GM12892 (cell line): ENCODE results near the gene MCOLN1.

Experiments used
- POLR2A ChIP-seq: IDR thresholded peaks from 2 replicates; pipeline ENCODE4 v1.6.1; 2011; ENCODE audit warnings: low read depth, low read length, control low read depth
- POLR2AphosphoS5 ChIP-seq: IDR thresholded peaks from 2 replicates; pipeline ENCODE4 v1.6.1; 2011; ENCODE audit warnings: low read depth, low read length, control low read depth
- TAF1 ChIP-seq: IDR thresholded peaks from 2 replicates; pipeline ENCODE4 v1.6.1; 2011; ENCODE audit warnings: low read depth, mild to moderate bottlenecking, control low read depth, low read length, borderline replicate concordance

- TF ChIP-seq POLR2A, result no peak
- no peak for TF ChIP-seq POLR2AphosphoS5
- TF ChIP-seq TAF1, result no peak
Observed at GRCh38 chr19:7480222-7480969, 42.0 kb upstream of the MCOLN1 start.
